Measurements from ENCODE around the gene CD83. TPM values are rescaled to one million over a fixed set of nuclear protein-coding genes. Genes with fewer than 3 reads are reported as not detected.

CD83 gene
- total and polyA plus RNA-seq, 2 of the 4 experiments (the other 2 are of a cell fraction), result 2.0 to 2.5 TPM

DNA sequence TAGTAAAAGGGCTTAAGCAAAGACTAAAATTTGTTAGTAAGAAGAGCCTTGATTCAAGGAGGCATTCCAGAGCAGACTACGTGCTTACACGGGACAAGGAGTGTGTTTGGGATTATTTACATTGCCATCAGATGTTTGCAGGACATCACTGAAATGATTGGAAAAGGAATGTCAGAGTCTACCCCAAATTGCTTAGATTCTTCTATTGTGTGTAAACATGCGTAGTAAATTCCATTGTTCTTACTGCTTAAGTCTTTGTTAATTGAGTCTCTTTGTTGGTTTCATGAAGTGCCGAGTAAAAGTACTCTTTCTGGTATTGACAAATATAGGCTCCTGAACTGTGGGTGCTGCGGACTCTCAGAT, 60.5 kb downstream of the CD83 start:
- no peak overlapping the region for H3K18ac ChIP-seq (ENCODE audit: low read depth, low read length)
- no peak overlapping the region for H3K56ac ChIP-seq (ENCODE audit: extremely low read depth, insufficient read depth, low read length)
- H4K91ac ChIP-seq (ENCODE audit: insufficient read depth, low read depth, low read length), result no peak overlapping the region
- H3K27ac ChIP-seq (ENCODE audit: insufficient read depth, low read length), result no peak overlapping the region
- no peak overlapping the region for H3K4me3 ChIP-seq (ENCODE audit: insufficient read depth, low read depth, low read length)
- dilution Hi-C loops (cut with HindIII; ENCODE audit: low sequenced_read_pairs, unreplicated experiment), result no loop called here
- no peaks in the 10 kb centered on the region for H3K79me1 ChIP-seq (ENCODE audit: low read depth in 1 of 2, low read length in 2 of 2)
- H2BK120ac ChIP-seq (ENCODE audit: low read depth, low read length), result no peak overlapping the region
- H3K9ac ChIP-seq (ENCODE audit: low read depth, low read length), result no peak overlapping the region
- no peak overlapping the region for H3K23ac ChIP-seq (ENCODE audit: low read depth, low read length)
- no peaks in the 10 kb centered on the region for H3K36me3 ChIP-seq (ENCODE audit: control insufficient read depth, insufficient read depth, low read length)
- no peaks in the 10 kb centered on the region for H4K20me1 ChIP-seq (ENCODE audit: insufficient read depth, low read length)
- ChIA-PET POLR2A (ENCODE audit: unreplicated experiment) (no interaction called here), CTCF (interaction anchor here (0.6 kb wide), 1 partner anchor 14 kb away, joined by 3 read pairs; no protein-coding TSS in a partner anchor)
- H3K4ac ChIP-seq (ENCODE audit: low read depth, low read length), result no peak overlapping the region
- ATAC-seq (ENCODE audit: low read depth), result no peak
- intact Hi-C loops (cut with micrococcal nuclease), result no loop called here
- H4K5ac ChIP-seq (ENCODE audit: low read depth, low read length), result no peak overlapping the region
- H3K14ac ChIP-seq (replicated peaks; ENCODE audit: low read depth, low read length), result no peak overlapping the region
- no peak for DNase-seq
- H3K4me2 ChIP-seq (ENCODE audit: low read depth, low read length), result no peak overlapping the region
- peaks cover 19% of the 10 kb centered on the region for H3K27me3 ChIP-seq (ENCODE audit: control insufficient read depth, insufficient read depth, low read length)
- H2AK5ac ChIP-seq (ENCODE audit: low read depth, low read length), result no peak overlapping the region
- H3K9me1 ChIP-seq (ENCODE audit: insufficient read depth, low read length), result no peaks in the 10 kb centered on the region; the same call in 1 of the 2 replicates
- no peak for TF ChIP-seq BHLHE40 (IDR thresholded peaks at IDR 0.05; ENCODE audit: low read depth, low read length)
- TF ChIP-seq MXI1 (IDR thresholded peaks at IDR 0.05; ENCODE audit: borderline replicate concordance, low read depth, low read length), result no peak
- no peak for TF ChIP-seq POLR2A (IDR thresholded peaks at IDR 0.05; ENCODE audit: low read depth, low read length)
- TF ChIP-seq RFX5 (IDR thresholded peaks at IDR 0.05; ENCODE audit: low read depth, low read length), result no peak
- no peak for TF ChIP-seq MAFK (IDR thresholded peaks at IDR 0.05; ENCODE audit: low read depth, low read length)
- TF ChIP-seq, protein P1, sequence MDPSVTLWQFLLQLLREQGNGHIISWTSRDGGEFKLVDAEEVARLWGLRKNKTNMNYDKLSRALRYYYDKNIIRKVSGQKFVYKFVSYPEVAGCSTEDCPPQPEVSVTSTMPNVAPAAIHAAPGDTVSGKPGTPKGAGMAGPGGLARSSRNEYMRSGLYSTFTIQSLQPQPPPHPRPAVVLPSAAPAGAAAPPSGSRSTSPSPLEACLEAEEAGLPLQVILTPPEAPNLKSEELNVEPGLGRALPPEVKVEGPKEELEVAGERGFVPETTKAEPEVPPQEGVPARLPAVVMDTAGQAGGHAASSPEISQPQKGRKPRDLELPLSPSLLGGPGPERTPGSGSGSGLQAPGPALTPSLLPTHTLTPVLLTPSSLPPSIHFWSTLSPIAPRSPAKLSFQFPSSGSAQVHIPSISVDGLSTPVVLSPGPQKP (IDR thresholded peaks at IDR 0.05; ENCODE audit: borderline replicate concordance, low read depth, low read length), result no peak
- no CpG with 5 or more reads among the region's 5 CpGs for WGBS, 2 experiments (ENCODE audit: extremely low coverage in 2 of 2, insufficient read length in 1 of 2)
- H2AFZ ChIP-seq (replicated peaks; ENCODE audit: low read length, poor library complexity), result no peak overlapping the region
- no peak overlapping the region for H2BK5ac ChIP-seq (ENCODE audit: low read depth, low read length, poor library complexity, severe bottlenecking)
- no TSS peak for BruUV-seq (replicated peaks)
- H2BK15ac ChIP-seq (ENCODE audit: low read depth, low read length), result no peak overlapping the region
- H2BK20ac ChIP-seq (ENCODE audit: low read depth, low read length), result no peak overlapping the region
- H3K4me1 ChIP-seq (ENCODE audit: control insufficient read depth, insufficient read depth, low read length), result no peaks in the 10 kb centered on the region
- in situ Hi-C loops (cut with MboI; ENCODE audit: low sequenced_read_pairs), result no loop called here
- no peaks in the 10 kb centered on the region for H3K9me3 ChIP-seq (ENCODE audit: control insufficient read depth, insufficient read depth, low read length)
- no peak overlapping the region for H2AK9ac ChIP-seq (replicated peaks; ENCODE audit: low read depth, low read length, poor library complexity)
- H4K8ac ChIP-seq (ENCODE audit: low read depth in 2 of 2, low read length in 2 of 2), result no peak overlapping the region

Data from IMR-90 (cell line).